ENCODE data around the gene ZBTB22.
"Not testable (repeated sequence)": the region's sequence is repeated elsewhere in the genome, so short reads cannot be mapped to it uniquely, and the experiment has no call there.

Gene ZBTB22

DNA sequence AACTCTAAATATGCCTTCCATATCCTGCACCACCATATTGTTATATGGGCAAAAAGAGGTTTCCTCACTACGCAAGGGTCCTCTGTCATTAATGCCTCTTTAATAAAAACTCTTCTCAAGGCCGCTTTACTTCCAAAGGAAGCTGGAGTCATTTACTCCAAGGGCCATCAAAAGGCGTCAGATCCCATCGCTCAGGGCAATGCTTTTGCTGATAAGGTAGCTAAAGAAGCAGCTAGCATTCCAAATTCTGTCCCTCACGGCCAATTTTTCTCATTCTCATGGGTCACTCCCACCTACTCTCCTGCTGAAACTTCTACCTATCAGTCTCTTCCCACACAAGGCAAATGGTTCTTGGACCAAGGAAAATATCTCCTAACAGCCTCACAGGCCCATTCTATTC lies 30.3 kb upstream of the ZBTB22 start:
- DNase-seq (ENCODE audit: extremely low read depth, low read depth), result no peak
- TF ChIP-seq, protein P1, sequence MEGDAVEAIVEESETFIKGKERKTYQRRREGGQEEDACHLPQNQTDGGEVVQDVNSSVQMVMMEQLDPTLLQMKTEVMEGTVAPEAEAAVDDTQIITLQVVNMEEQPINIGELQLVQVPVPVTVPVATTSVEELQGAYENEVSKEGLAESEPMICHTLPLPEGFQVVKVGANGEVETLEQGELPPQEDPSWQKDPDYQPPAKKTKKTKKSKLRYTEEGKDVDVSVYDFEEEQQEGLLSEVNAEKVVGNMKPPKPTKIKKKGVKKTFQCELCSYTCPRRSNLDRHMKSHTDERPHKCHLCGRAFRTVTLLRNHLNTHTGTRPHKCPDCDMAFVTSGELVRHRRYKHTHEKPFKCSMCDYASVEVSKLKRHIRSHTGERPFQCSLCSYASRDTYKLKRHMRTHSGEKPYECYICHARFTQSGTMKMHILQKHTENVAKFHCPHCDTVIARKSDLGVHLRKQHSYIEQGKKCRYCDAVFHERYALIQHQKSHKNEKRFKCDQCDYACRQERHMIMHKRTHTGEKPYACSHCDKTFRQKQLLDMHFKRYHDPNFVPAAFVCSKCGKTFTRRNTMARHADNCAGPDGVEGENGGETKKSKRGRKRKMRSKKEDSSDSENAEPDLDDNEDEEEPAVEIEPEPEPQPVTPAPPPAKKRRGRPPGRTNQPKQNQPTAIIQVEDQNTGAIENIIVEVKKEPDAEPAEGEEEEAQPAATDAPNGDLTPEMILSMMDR (IDR thresholded peaks at IDR 0.05; ENCODE audit: low read depth, low read length), result no peak

DNA sequence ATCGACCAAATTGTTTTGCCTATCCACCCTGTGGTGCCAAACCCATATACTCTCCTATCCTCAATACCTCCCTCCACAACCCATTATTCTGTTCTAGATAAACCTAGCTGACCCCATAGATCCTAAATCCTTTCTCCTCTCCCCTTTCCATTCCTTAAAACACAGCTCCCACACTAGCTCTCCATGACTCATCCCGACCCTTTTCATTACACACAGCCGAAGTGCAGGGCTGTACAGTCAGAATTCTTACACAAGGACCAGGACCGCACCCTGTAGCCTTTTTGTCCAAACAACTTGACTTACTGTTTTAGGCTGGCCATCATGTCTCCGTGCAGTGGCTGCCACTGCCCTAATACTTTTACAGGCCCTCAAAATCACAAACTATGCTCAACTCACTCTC lies 29.4 kb upstream of the ZBTB22 start:
- DNase-seq (ENCODE audit: extremely low read depth, low read depth), result not testable (repeated sequence)

DNA sequence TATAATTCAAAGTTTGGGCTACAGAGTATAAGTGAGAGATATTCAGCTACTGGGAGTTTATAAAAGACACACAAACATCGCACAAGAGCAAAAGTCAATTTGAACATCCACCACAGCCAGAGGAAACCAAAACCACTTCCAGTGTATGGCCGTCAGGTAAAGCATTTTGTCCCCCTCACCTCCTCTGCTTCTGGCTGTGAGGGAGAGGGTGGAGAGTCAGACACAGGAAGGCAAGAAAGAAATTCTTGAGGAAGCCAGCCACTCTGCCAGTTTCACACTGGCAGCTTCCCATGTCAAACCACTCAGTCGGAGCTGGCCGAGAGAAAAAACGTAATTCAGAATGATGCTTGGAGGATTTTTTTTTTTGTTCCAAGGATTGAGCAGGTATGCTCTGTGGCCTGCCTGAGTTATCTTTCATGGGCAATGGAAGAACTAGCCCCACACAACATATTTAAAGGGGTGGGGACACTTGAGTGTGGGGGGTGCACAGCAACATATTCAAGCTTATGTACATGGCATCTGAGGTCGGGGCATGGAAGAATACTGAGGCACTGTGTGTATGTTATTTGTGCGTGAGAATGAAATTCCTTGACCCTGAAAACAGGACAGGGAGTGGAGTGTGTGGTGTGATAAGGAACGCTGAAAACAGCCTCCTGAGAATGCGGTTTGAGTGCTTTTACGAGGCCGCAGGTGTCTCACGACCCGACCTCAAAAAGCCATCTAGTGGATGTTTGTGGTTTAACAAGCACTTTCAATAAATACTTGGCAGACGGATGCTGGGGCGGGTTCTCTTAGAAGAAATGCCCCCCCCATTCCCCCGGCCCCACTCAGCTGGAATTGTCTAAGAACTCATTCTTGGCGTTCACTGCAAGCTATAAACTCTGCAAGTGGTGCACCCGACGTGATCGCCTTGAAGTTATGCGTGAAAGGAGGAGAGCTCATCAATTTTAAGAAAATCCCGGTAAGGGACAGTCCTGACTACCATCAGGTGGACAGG lies 27.5 kb upstream of the ZBTB22 start:
- TF ChIP-seq, protein P1 (IDR thresholded peaks at IDR 0.05; ENCODE audit: low read depth, low read length), result peak; percentile 45
- DNase-seq (ENCODE audit: extremely low read depth, low read depth), result peak; percentile 24

DNA sequence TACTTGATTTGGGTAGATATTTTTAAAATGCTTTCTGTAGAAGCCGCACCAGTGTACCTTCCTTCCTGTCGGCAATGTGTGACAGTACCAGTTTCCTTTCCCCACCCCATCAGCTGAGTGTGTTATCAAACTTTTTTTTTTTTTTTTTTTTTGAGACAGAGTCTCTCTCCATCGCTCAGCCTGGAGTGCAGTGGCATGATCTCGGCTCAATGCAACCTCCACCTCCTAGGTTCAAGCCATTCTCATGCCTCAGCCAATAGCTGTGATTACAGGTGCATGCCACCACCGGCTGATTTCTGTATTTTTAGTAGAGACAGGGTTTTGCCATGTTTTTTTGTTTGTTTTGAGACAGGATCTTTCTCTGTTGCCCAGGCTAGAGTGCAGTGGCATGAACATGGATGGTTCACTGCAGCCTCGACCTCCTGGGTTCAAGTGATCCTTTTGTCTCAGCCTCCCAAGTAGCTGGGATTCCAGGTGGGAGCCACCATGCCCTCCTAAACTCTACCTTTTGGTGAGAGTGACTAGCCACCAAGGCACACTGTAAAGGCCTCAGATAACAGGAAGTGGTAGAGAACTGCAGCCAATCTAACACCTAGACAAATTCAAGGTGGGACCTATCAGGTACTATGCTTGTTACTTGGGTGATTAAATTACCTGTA lies 26.5 kb upstream of the ZBTB22 start:
- DNase-seq (ENCODE audit: extremely low read depth, low read depth), result no peak
- TF ChIP-seq, protein P1 (IDR thresholded peaks at IDR 0.05; ENCODE audit: low read depth, low read length), result no peak

DNA sequence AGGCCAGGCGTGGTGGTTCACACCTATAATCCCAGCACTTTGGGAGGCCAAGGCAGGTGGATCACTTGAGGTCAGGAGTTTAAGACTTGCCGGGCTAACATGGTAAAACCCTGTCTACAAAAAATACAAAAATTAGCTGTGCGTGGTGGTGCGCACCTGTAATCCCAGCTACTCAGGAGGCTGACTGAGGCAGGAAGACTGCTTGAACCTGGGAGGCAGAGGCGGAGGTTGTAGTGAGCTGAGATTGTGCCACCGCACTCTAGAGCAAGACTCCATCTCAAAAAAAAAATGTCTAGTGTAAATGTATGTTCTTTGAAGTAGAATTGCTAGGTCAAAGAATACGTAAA lies 26.0 kb upstream of the ZBTB22 start:
- DNase-seq (ENCODE audit: extremely low read depth, low read depth), result not testable (repeated sequence)

DNA sequence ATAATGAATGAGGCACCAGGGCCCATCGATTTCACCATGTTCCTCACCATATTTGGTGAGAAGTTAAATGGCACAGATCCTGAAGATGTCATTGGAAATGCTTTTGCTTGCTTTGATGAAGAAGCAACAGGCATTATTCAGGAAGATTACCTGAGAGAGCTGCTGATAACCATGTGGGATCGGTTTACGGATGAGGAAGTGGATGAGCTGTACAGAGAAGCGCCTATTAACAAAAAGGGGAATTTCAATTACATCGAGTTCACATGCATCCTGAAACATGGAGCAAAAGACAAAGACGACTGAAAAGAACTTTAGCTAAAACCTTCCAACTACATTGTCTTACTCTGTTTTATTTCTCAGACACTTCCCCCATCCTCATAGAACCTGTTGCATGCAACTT lies 21.6 kb upstream of the ZBTB22 start:
- no peak for DNase-seq (ENCODE audit: extremely low read depth, low read depth)
- TF ChIP-seq, protein P1 (IDR thresholded peaks at IDR 0.05; ENCODE audit: low read depth, low read length), result no peak

DNA sequence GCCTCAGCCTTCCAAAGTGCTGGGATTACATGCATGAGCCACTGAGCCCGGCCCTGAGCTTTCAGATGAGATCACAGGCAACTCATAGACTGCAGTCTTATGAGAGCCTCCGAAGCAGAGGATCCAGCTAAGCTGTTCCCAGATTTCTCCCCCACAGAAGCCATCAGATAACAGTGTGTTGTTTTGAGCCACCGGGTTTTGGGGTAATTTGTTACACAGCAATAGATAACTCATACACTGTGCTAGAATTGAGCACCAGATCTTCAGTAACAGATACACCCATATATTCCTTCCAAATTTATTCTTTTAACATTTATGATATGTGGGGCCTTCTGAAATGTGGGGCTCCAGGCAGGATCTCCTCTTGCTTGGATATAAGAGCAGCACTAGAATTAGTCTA lies 19.0 kb upstream of the ZBTB22 start:
- TF ChIP-seq, protein P1 (IDR thresholded peaks at IDR 0.05; ENCODE audit: low read depth, low read length), result no peak
- no peak for DNase-seq (ENCODE audit: extremely low read depth, low read depth)

DNA sequence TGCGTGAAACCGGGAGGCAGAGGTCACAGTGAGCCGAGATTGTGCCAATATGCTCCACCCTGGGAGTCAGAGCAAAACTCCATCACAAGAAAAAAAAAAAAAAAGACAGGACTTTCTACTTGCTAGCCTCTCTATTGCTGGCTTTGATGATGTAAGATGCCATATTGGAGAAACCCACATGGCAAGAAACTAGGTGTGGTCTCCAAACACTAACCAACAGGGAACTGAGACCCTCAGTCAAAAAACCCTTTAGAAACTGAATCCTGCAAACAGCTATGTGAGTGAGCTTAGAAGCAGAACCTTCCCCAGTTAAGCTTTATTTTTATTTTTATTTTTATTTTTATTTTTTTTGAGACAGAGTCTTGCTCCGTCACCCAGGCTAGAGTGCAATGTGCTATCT lies 18.4 kb upstream of the ZBTB22 start:
- TF ChIP-seq, protein P1 (IDR thresholded peaks at IDR 0.05; ENCODE audit: low read depth, low read length), result no peak
- no peak for DNase-seq (ENCODE audit: extremely low read depth, low read depth)
